Hepatocyte (in vitro differentiated cells): ENCODE results near the gene UPF2. TPM values are rescaled to one million over a fixed set of nuclear protein-coding genes. Genes with fewer than 3 reads are reported as not detected.

Experiments
- DNase-seq: peaks from one replicate; pipeline ENCODE4 v3.0.0-alpha.2; 2016; ENCODE audit warnings: low spot score
- H2AFZ ChIP-seq: fragments of 200-600 bp; sonication (generic); 2 replicates; pipeline ENCODE4 v1.6.0; 2016; ENCODE audit warnings: antibody characterized with exemption, mild to moderate bottlenecking
- H3K27ac ChIP-seq: fragments of 200-600 bp; sonication (generic); 2 replicates; pipeline ENCODE4 v1.5.1; 2016; ENCODE audit warnings: mild to moderate bottlenecking
- H3K27me3 ChIP-seq: fragments of 200-600 bp; sonication (generic); 2 replicates; pipeline ENCODE4 v1.6.1; 2016
- H3K36me3 ChIP-seq: fragments of 200-600 bp; sonication (generic); replicated peaks from 2 replicates; pipeline ENCODE4 v1.5.1; 2016; ENCODE audit warnings: low read depth; ENCODE audit not compliant: insufficient read depth
- H3K4me1 ChIP-seq: fragments of 200-600 bp; sonication (generic); 2 replicates; pipeline ENCODE4 v1.5.1; 2016; ENCODE audit warnings: mild to moderate bottlenecking, moderate library complexity; ENCODE audit not compliant: insufficient read depth
- H3K4me2 ChIP-seq: fragments of 200-600 bp; sonication (generic); 2 replicates; pipeline ENCODE4 v1.6.0; 2016
- H3K4me3 ChIP-seq: fragments of 200-600 bp; sonication (generic); 2 replicates; pipeline ENCODE4 v1.5.1; 2016; ENCODE audit warnings: mild to moderate bottlenecking
- H3K79me2 ChIP-seq: fragments of 200-600 bp; sonication (generic); 2 replicates; pipeline ENCODE4 v1.6.0; 2017; ENCODE audit warnings: mild to moderate bottlenecking
- H3K9me2 ChIP-seq: fragments of 200-600 bp; sonication (generic); replicated peaks from 2 replicates; pipeline ENCODE4 v1.6.0; 2017; ENCODE audit warnings: mild to moderate bottlenecking; ENCODE audit not compliant: insufficient read depth
- H3K9me3 ChIP-seq: fragments of 200-600 bp; sonication (generic); 2 replicates; pipeline ENCODE4 v1.5.1; 2016; ENCODE audit warnings: low read depth, mild to moderate bottlenecking
- H4K20me1 ChIP-seq: fragments of 200-600 bp; sonication (generic); 2 replicates; pipeline ENCODE4 v1.6.0; 2016; ENCODE audit warnings: mild to moderate bottlenecking; ENCODE audit not compliant: insufficient read depth, poor library complexity, severe bottlenecking
- EZH2 ChIP-seq: fragments of 200-600 bp; sonication (generic); IDR thresholded peaks from 2 replicates; pipeline ENCODE4 v1.6.1; 2016; ENCODE audit warnings: antibody characterized with exemption, mild to moderate bottlenecking, borderline replicate concordance
- EZH2phosphoT487 ChIP-seq: fragments of 200-600 bp; sonication (generic); IDR thresholded peaks from one replicate; pipeline ENCODE4 v1.6.1; 2018; ENCODE audit warnings: antibody characterized with exemption, mild to moderate bottlenecking, low read depth, moderate library complexity; ENCODE audit not compliant: unreplicated experiment, severe bottlenecking
- WGBS: methylation state at CpG from one replicate; pipeline ENCODE4 v1.1.6; 2016; ENCODE audit warnings: low lambda C conversion rate; ENCODE audit errors: missing lambda C conversion rate; 5-methylcytosine and 5-hydroxymethylcytosine counted together
- polyA plus RNA-seq: library from polyadenylated mRNA; unstranded; fragments of >200 nt; fragmentation: Nextera tagmentation; extraction: Ambion mirVana; gene quantifications from 2 replicates; pipeline ENCODE4 v1.2.1, GENCODE V29; 2016
- total RNA-seq: library from RNA; depleted of rRNA; stranded (reverse); fragments of >200 nt; gene quantifications from 2 replicates; pipeline ENCODE4 v1.2.3, GENCODE V29; 2014
- TF ChIP-seq, protein P1 (sequence below): fragments of 200-600 bp; sonication (generic); IDR thresholded peaks from 2 replicates; pipeline ENCODE4 v1.5.1; 2016; ENCODE audit warnings: antibody characterized with exemption, mild to moderate bottlenecking; ENCODE audit not compliant: poor library complexity

The UPF2 gene
- total and polyA plus RNA-seq, 2 experiments from 2014 or later: 12.3 to 14.5 TPM

DNA sequence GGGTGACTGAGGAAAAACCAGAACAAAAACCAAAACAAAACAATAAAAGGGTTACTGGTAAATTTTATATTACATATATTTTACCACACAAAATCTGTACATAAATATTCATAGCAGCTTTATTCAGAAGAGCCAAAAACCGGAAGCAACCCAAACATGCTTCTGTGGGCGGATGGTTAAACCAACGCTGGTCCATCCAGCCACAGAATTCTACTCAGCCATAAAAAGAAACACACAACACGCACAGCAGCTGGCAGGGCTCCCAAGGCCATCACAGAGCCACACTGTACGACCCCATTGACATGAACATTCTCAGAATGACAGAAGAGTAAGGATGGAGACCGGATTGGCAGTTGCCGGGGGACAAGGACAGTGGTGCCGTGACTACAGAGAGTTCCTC, 135.9 kb downstream of the UPF2 start:
- Histone ChIP-seq H4K20me1 (no peaks in the 10 kb centered on the region), H3K9me2 (no peaks in the 10 kb centered on the region), H3K79me2 (no peaks in the 10 kb centered on the region), H3K9me3 (no peaks in the 10 kb centered on the region), H3K4me2 (no peak overlapping the region), H3K27me3 (no peaks in the 10 kb centered on the region), H3K36me3 (no peaks in the 10 kb centered on the region), H3K4me1 (no peaks in the 10 kb centered on the region), H3K4me3 (no peak overlapping the region), H3K27ac (no peak overlapping the region), H2AFZ (no peak overlapping the region)
- no peak for DNase-seq
- TF ChIP-seq, protein P1, sequence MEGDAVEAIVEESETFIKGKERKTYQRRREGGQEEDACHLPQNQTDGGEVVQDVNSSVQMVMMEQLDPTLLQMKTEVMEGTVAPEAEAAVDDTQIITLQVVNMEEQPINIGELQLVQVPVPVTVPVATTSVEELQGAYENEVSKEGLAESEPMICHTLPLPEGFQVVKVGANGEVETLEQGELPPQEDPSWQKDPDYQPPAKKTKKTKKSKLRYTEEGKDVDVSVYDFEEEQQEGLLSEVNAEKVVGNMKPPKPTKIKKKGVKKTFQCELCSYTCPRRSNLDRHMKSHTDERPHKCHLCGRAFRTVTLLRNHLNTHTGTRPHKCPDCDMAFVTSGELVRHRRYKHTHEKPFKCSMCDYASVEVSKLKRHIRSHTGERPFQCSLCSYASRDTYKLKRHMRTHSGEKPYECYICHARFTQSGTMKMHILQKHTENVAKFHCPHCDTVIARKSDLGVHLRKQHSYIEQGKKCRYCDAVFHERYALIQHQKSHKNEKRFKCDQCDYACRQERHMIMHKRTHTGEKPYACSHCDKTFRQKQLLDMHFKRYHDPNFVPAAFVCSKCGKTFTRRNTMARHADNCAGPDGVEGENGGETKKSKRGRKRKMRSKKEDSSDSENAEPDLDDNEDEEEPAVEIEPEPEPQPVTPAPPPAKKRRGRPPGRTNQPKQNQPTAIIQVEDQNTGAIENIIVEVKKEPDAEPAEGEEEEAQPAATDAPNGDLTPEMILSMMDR: no peak
- TF ChIP-seq EZH2phosphoT487 (no peak), EZH2 (no peak)
- WGBS: 94% methylated on average over 8 of the region's 8 CpGs

DNA sequence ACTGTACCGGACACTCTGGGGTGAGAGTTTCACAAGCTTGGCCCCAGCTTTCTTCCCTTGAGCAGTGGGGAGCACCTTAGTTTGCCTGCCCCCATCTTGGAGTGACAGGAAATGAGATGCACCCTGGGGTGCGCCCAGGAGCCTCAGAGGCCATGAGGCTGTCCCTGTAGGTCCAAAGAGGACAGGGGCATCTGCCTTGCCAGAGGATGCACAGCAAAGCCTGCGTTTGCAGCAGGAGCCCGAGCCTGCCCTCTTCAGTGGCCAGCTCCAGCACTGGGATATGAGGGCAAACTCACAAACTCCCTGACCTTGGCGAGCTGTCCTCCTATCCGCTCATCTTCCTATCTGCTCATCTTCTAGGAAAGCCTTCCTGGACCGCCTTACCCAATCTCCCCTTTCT, 140.0 kb downstream of the UPF2 start:
- H3K36me3 ChIP-seq: no peaks in the 10 kb centered on the region
- no peak overlapping the region for H3K4me3 ChIP-seq
- H3K27me3 ChIP-seq: no peaks in the 10 kb centered on the region
- no peak overlapping the region for H3K27ac ChIP-seq
- TF ChIP-seq EZH2phosphoT487 (no peak), EZH2 (no peak)
- TF ChIP-seq, protein P1: no peak
- H3K9me3 ChIP-seq: no peaks in the 10 kb centered on the region
- H3K4me1 ChIP-seq: peaks cover 12% of the 10 kb centered on the region
- no peaks in the 10 kb centered on the region for H4K20me1 ChIP-seq
- no peaks in the 10 kb centered on the region for H3K79me2 ChIP-seq
- no peak overlapping the region for H2AFZ ChIP-seq
- no peak overlapping the region for H3K4me2 ChIP-seq
- WGBS: 97% methylated on average over 7 of the region's 7 CpGs
- no peaks in the 10 kb centered on the region for H3K9me2 ChIP-seq
- DNase-seq: no peak

DNA sequence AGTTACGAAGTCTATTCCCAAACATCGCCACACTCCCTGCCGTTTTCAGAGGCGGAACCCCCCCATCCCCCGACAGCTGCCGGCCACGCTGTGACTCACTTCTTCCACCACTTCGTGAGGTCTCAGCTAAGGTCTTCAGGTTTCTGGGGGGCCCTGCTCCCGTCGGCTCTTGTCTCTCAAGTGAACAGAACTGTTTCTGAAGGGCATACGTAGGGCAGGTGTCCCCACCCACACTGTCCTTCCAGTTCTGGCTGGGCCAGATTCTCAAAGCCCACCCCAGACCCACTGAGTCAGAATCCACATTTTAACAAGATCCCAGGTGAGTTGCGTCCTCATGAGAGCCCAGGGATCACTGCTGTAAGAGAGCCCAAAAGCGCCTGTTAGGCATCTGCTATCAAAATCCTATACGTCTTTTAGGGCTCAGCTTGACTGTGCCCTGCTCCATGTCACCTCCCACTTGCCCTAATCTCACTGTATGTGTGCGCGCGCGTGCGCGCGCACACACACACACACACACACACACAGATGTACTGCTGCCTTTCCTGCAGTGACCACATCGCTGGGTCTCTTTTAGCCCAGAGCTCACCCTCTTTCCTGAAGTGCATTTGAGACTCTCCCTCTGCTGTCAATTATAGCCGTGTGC, 140.7 kb downstream of the UPF2 start:
- Histone ChIP-seq H4K20me1 (no peaks in the 10 kb centered on the region), H3K4me3 (no peak overlapping the region), H3K27me3 (no peaks in the 10 kb centered on the region), H3K9me3 (no peaks in the 10 kb centered on the region), H3K36me3 (no peaks in the 10 kb centered on the region), H3K9me2 (no peaks in the 10 kb centered on the region), H3K79me2 (no peaks in the 10 kb centered on the region), H3K4me1 (peaks cover 12% of the 10 kb centered on the region), H3K27ac (no peak overlapping the region), H3K4me2 (no peak overlapping the region), H2AFZ (peak overlapping the region; percentile 3)
- TF ChIP-seq EZH2phosphoT487: no peak
- TF ChIP-seq, protein P1: no peak
- no peak for TF ChIP-seq EZH2
- 61% methylated on average over 23 of the region's 23 CpGs for WGBS
- peak; percentile 47 for DNase-seq

DNA sequence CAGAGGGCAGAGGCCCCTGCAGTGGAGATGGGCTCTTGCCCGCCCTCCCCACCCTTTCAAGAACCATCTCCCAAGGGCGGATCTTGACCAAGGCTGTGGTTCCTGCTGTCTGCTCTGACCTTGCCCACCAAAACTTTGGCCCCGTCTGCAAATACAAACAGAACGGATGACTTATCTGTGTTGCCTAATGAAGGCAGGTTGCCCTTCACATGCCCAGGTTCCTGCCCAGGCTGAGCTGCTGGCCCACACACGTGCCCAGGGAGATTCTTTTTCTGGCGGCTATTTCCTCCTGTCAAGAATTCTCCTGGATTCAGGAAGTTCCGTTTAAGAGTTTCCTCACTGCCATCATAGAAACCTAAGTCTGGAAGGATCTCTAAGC, 141.2 kb downstream of the UPF2 start:
- no peaks in the 10 kb centered on the region for H3K27me3 ChIP-seq
- H3K79me2 ChIP-seq: no peaks in the 10 kb centered on the region
- H4K20me1 ChIP-seq: no peaks in the 10 kb centered on the region
- H3K4me1 ChIP-seq: peaks cover 12% of the 10 kb centered on the region
- no peak overlapping the region for H3K27ac ChIP-seq
- H3K9me3 ChIP-seq: no peaks in the 10 kb centered on the region
- DNase-seq: no peak
- TF ChIP-seq, protein P1: no peak
- no peak for TF ChIP-seq EZH2
- TF ChIP-seq EZH2phosphoT487: no peak
- H3K4me2 ChIP-seq: no peak overlapping the region
- 69% methylated on average over 7 of the region's 7 CpGs for WGBS
- H3K36me3 ChIP-seq: no peaks in the 10 kb centered on the region
- no peak overlapping the region for H3K4me3 ChIP-seq
- H2AFZ ChIP-seq: no peak overlapping the region
- H3K9me2 ChIP-seq: no peaks in the 10 kb centered on the region
